ENCODE data around the gene CBX8. TPM values are rescaled to one million over a fixed set of nuclear protein-coding genes. Genes with fewer than 3 reads are reported as not detected.

The CBX8 gene
- total RNA-seq, 4 donors from 2014 or later, result 1.7 to 3.5 (median 2.7) TPM

DNA sequence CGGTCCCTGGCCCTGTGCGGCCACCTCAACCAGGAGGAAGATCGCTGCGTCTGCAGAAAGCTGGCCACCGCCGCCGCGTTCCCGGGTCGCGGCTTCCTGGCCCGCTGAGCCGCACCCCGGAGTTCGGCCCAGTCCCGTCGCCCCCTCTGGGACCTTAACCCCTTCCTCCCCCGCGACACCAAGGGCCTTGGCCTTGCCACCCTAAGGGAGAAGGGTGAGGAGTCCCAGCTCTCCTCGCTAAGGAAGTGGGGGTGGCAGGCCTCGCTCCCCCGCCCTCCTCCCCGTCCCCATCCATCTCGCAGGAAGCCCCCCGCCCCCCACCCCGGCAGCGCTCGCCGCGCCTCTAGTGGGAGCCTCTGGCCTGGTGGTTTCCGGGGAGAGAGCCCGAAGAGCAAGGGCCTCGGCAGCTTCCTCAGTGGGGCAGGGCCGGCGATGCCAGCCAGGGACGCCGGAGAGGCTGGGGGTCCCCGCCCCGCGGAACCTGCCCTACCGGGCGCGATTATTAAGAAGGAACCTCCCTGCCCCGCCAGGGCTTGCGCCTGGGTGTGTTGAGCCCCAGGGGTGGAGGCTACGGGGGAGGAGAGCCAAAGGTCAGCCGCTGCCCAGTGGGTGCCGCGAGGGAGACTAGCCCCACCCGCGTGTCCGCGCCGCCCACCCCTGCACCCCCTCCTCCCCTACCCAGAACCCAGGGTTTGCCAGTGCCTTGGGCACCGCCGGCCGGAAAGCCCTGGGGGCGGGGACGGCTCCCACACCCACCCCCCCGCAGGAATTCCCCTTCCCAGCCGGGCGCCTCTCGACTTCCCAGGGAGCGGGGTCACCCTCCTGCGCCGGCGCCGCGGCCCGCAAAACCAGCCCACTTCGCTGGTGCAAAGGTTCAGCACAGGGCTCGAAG, 35.6 kb upstream of the CBX8 start:
- Histone ChIP-seq H3K36me3 (peaks cover 18 to 20% of the 10 kb centered on the region in 2 donors), H3K4me3 (replicated peaks in 1 of 3) (peak overlapping the region in 1 of 3 donors; percentile 27), H3K9me3 (no peaks in the 10 kb centered on the region), H3K27me3 (no peaks in the 10 kb centered on the region), H3K27ac (peak overlapping the region; percentile 65 to 87 (median 66)), H3K4me1 (peaks cover 59 to 71% of the 10 kb centered on the region in 2 donors)
- intact Hi-C loops (cut with DNase I), result no loop called here
- peak; percentile 52 to 60 for DNase-seq
- TF ChIP-seq, protein P1, sequence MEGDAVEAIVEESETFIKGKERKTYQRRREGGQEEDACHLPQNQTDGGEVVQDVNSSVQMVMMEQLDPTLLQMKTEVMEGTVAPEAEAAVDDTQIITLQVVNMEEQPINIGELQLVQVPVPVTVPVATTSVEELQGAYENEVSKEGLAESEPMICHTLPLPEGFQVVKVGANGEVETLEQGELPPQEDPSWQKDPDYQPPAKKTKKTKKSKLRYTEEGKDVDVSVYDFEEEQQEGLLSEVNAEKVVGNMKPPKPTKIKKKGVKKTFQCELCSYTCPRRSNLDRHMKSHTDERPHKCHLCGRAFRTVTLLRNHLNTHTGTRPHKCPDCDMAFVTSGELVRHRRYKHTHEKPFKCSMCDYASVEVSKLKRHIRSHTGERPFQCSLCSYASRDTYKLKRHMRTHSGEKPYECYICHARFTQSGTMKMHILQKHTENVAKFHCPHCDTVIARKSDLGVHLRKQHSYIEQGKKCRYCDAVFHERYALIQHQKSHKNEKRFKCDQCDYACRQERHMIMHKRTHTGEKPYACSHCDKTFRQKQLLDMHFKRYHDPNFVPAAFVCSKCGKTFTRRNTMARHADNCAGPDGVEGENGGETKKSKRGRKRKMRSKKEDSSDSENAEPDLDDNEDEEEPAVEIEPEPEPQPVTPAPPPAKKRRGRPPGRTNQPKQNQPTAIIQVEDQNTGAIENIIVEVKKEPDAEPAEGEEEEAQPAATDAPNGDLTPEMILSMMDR (IDR thresholded peaks at IDR 0.05), result no peak
- no peak for TF ChIP-seq POLR2A (IDR thresholded peaks at IDR 0.05)
- WGBS, 2 donors, result 31 to 40% methylated on average over 6 to 7 of the region's 72 CpGs

DNA sequence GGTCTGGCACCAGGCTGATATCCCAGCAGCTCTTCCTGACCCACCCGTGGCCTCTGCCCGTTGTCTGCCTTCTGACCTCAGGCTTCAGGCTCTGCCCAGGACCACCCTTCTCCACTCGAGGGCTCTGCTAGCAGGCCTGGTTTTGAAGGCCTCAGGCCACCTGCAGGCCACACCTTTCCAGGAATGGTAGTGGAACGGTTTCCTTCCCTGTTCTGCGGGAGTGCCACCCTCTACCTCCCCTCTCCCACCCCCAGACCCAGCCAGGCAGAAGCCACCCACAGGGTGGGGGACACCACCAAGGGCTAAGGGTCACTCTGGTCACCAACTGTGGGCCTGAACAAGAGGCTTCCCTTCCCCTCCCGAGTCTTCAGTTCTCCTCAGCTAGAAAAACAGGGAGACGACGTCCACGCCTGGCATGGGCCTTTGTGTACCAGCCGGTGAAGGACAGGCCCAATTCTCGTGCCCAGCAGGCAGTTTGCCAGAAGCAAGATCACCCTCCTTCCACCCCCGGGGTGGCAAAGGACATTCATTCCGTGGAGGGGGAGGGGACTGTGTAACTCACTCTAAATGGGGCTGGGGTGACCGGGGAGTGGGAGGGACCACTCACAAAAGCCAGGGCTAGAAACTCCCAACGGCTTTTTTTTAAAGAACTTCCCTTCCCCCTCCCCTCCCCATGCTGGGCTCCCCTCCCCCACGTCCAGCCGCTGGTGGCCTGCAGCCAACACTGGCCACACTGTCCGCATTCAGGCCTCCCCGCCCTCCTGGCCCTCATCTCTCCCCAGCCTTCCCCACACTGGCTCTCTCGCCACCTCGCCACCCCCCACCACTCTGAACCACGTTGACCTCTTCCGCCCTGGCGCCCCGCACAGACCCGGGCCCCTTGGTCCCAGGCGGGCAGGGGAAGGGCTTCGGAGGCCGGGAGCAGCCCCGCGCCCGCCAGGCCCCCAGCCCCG, 34.7 kb upstream of the CBX8 start:
- TF ChIP-seq, protein P1 (IDR thresholded peaks at IDR 0.05), result no peak
- TF ChIP-seq POLR2A (IDR thresholded peaks at IDR 0.05), result peak in 1 of 2 donors; percentile 12
- Histone ChIP-seq H3K27me3 (no peaks in the 10 kb centered on the region), H3K4me3 (replicated peaks in 1 of 3) (peak overlapping the region in 1 of 3 donors; percentile 27), H3K27ac (peak overlapping the region; percentile 65 to 87 (median 66)), H3K36me3 (peaks cover 18 to 20% of the 10 kb centered on the region in 2 donors), H3K4me1 (peaks cover 50 to 61% of the 10 kb centered on the region in 2 donors), H3K9me3 (no peaks in the 10 kb centered on the region)
- WGBS, 2 donors, result 28% methylated on average over 14 to 30 of the region's 33 CpGs
- DNase-seq, result peak; percentile 89 to 90
- intact Hi-C loops (cut with DNase I), result no loop called here

- intact Hi-C loops (cut with DNase I), result no loop called here
- H3K9me3 ChIP-seq, result no peaks in the 10 kb centered on the region
- DNase-seq, result no peak
- 84 to 93% methylated on average over 4 to 8 of the region's 8 CpGs for WGBS, 2 donors
- H3K36me3 ChIP-seq, result peaks cover 18 to 20% of the 10 kb centered on the region in 2 donors
- peaks cover 43 to 57% of the 10 kb centered on the region in 2 donors for H3K4me1 ChIP-seq
- no peaks in the 10 kb centered on the region for H3K27me3 ChIP-seq
- no peak overlapping the region for H3K4me3 ChIP-seq (replicated peaks in 1 of 3)
- H3K27ac ChIP-seq, result peak overlapping the region in 2 of 3 donors; percentile 66 to 87
- TF ChIP-seq POLR2A (IDR thresholded peaks at IDR 0.05), result no peak
- TF ChIP-seq, protein P1 (IDR thresholded peaks at IDR 0.05), result no peak
These were observed 33.9 kb upstream of the CBX8 start for GRCh38 chr17:79830763-79831264.

- DNase-seq, result peak; percentile 46 to 51
- WGBS, 2 donors, result 55 to 56% methylated on average over 7 to 8 of the region's 8 CpGs
- peaks cover 18 to 20% of the 10 kb centered on the region in 2 donors for H3K36me3 ChIP-seq
- peak overlapping the region in 2 of 3 donors; percentile 66 to 87 for H3K27ac ChIP-seq
- no peak overlapping the region for H3K4me3 ChIP-seq (replicated peaks in 1 of 3)
- no peak for TF ChIP-seq POLR2A (IDR thresholded peaks at IDR 0.05)
- TF ChIP-seq, protein P1 (IDR thresholded peaks at IDR 0.05), result no peak
- no peaks in the 10 kb centered on the region for H3K9me3 ChIP-seq
- intact Hi-C loops (cut with DNase I), result no loop called here
- H3K27me3 ChIP-seq, result no peaks in the 10 kb centered on the region
- peaks cover 42 to 55% of the 10 kb centered on the region in 2 donors for H3K4me1 ChIP-seq
These were observed 33.4 kb upstream of the CBX8 start for GRCh38 chr17:79830303-79830702.

All from thyroid gland (tissue), 4 donors.